Measurements from ENCODE around the gene GATA2. TPM values are rescaled to one million over a fixed set of nuclear protein-coding genes. Genes with fewer than 3 reads are reported as not detected.

GATA2 gene
- total RNA-seq, 1 experiment from 2014 or later = 1.6 TPM

DNA sequence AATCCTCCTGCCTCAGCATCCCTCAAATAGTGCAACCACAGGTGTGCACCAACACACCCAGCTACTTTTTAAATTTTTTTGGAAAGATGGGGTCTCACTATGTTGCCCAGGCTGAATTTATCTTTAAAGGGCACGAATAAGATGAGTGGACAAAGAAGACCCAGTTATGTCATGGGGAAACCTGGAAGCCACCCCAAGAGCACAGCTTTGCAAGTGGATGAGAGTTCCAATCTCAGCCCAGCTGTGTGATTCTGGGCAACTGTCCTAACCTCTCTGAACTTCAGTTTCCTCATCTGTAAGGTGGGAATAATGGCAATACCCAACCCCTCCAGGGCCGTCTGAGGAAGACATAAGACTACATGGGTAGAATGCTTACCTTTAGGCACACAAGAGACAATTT, 58.5 kb downstream of the GATA2 start:
- no peak for DNase-seq (ENCODE audit: low read depth)

- DNase-seq (ENCODE audit: low read depth) = no peak
Observed at GRCh38 chr3:128433837-128434165, 59.2 kb downstream of the GATA2 start.

- DNase-seq (ENCODE audit: low read depth) = no peak
Observed at GRCh38 chr3:128432971-128433836, 59.8 kb downstream of the GATA2 start.

DNA sequence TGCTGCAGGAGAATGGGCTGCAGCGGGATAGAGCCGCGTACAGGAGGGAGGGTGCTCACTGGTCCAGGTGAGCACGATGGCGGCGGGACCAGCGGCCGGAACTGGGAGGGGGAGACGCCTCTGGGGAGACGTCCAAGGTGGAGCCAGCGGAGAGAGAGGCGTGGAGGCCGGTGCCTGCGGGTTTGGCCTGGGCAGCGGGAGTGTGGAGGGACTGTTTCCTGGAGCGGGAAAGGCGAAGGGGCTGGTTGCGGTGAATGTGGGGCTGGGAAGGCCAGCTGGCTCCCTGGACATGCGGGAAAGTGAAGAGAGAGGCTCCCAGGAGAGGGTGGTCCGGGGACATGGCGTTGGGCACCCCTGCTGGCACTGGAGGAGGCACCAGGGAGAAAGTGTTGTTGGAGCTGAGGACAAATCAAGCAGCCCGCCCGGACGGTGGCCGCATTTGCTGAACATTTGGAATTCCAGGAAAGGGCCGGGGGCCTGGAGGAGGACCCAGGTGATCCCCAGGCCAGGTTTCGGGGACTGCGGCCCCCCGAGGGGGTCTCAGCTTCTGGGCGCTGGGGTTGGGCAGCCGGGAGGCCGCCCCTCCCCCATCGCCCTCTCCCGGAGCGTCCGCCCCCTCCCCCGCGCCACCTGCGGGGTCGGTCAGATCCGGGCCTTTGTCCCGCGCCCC, 60.6 kb downstream of the GATA2 start:
- no peak for DNase-seq (ENCODE audit: low read depth)

DNA sequence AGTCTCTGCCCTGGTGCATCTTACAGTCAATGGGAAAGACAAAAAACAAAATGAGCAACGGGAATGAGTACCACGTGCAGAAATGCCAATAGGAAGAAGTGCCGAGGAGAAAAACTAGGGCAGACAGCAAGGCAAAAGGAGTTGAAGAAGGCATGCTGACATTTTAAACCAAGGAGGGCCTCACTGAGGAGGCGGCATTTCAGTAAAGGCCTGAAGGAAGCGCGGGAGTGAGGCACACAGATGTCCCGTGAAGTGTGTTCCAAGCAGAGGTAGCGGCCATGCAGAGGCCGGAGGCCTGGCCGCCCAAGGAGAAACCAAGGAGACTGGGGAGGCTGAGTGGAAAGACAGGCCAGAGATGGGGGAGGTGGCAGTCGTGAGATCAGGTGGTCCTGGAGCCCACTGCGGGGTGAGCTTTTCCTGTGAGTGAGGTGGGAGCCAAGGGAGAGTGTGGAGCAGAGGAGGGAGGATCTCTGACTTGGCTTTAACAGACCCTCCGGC, 61.1 kb downstream of the GATA2 start:
- DNase-seq (ENCODE audit: low read depth) = no peak

- DNase-seq (ENCODE audit: low read depth) = no peak
Observed at GRCh38 chr3:128430731-128431130, 62.3 kb downstream of the GATA2 start.

- DNase-seq (ENCODE audit: low read depth) = no peak
Observed at GRCh38 chr3:128430301-128430700, 62.7 kb downstream of the GATA2 start.

DNA sequence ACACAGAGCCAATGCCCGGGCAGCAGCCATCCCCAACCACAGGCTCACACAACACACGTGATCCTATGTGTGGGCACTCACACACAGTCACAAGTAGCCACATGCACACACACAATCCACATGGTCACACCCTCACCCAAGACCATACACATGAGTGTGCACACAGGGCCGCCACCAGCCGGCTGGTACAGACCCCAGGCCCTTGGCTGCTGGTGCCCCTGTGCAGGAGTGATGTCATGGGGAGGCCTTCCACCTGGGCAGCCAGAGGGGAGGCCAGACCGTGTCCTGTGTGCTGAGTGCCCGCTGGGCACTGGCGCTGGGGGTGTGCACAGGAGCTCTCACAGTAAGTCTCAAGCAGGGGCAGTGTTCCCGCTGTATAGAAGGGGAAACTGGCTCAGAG, 63.2 kb downstream of the GATA2 start:
- DNase-seq (ENCODE audit: low read depth) = no peak

Other genes starting within 250 kb of the GATA2 start
- not detected in 2 replicates for gene DNAJB8, start 26.3 kb downstream of the GATA2 start, total RNA-seq (2014; rRNA removed; shearing (Covaris generic))
- gene RPN1, start 157.6 kb upstream of the GATA2 start, total RNA-seq (2014; rRNA removed; shearing (Covaris generic)) = 477 and 524 TPM in 2 replicates
- 124 and 196 TPM in 2 replicates for gene RAB7A, start 233.0 kb upstream of the GATA2 start, total RNA-seq (2014; rRNA removed; shearing (Covaris generic))